Activated CD4-positive, alpha-beta T cell treated with anti-CD3 and anti-CD28 coated beads, Interleukin-10, Interleukin-2, amounts not matched to agents 100 ng/mL and 50 ng/mL, durations not matched to agents 16 hours and 8 hours (primary cell): ENCODE results near the gene MRPL54.
A peak's percentile ranks its signal among the peaks of the same experiment; 100 is the strongest.

Experiments
- DNase-seq: peaks from one replicate; pipeline ENCODE4 v3.0.0-alpha.2; 2020

Gene MRPL54

GRCh38 chr19:3785938-3786824 lies 23.7 kb downstream of the MRPL54 start, which contains the start of gene MATK:
MATK (minus strand) TSS chr19:3786381; CDS start chr19:3785135, 1,246 bp downstream.
- DNase-seq: no peak

- DNase-seq: no peak
Observed at GRCh38 chr19:3788996-3789778, 26.7 kb downstream of the MRPL54 start.

- DNase-seq: no peak
Observed at GRCh38 chr19:3790209-3790734, 27.8 kb downstream of the MRPL54 start.

- no peak for DNase-seq
Observed at GRCh38 chr19:3790941-3791340, 28.5 kb downstream of the MRPL54 start.

- no peak for DNase-seq
Observed at GRCh38 chr19:3792114-3792513, 29.6 kb downstream of the MRPL54 start.

- no peak for DNase-seq
Observed at GRCh38 chr19:3793799-3794198, 31.3 kb downstream of the MRPL54 start.

- no peak for DNase-seq
Observed at GRCh38 chr19:3796358-3796757, 33.9 kb downstream of the MRPL54 start.

GRCh38 chr19:3798137-3798536 lies 35.7 kb downstream of the MRPL54 start:
- peak; percentile 45 for DNase-seq

- DNase-seq: no peak
Observed at GRCh38 chr19:3800996-3801395, 38.5 kb downstream of the MRPL54 start.

GRCh38 chr19:3801412-3802096 lies 39.1 kb downstream of the MRPL54 start:
- DNase-seq: peak; percentile 59

GRCh38 chr19:3803114-3803888 lies 40.8 kb downstream of the MRPL54 start:
- no peak for DNase-seq

- no peak for DNase-seq
Observed at GRCh38 chr19:3803986-3804385, 41.5 kb downstream of the MRPL54 start.

- DNase-seq: no peak
Observed at GRCh38 chr19:3804429-3804828, 41.9 kb downstream of the MRPL54 start.

GRCh38 chr19:3805859-3806258 lies 43.4 kb downstream of the MRPL54 start:
- no peak for DNase-seq

GRCh38 chr19:3807131-3807480 lies 44.6 kb downstream of the MRPL54 start:
- DNase-seq: no peak

GRCh38 chr19:3807574-3808354 lies 45.3 kb downstream of the MRPL54 start:
- DNase-seq: no peak

- no peak for DNase-seq
Observed at GRCh38 chr19:3808420-3809143, 46.1 kb downstream of the MRPL54 start.

GRCh38 chr19:3809881-3810707 lies 47.6 kb downstream of the MRPL54 start:
- no peak for DNase-seq

- DNase-seq: no peak
Observed at GRCh38 chr19:3810708-3811355, 48.4 kb downstream of the MRPL54 start.
